Neural cell (in vitro differentiated cells): ENCODE data around the gene KLHL6. TPM values are rescaled to one million over a fixed set of nuclear protein-coding genes. Genes with fewer than 3 reads are reported as not detected.
A peak's percentile ranks its signal among the peaks of the same experiment; 100 is the strongest.

ENCODE experiments used
- H2AFZ ChIP-seq: fragments of 200-600, 300-800 bp; sonication (generic), shearing (Covaris generic); 2 replicates; pipeline ENCODE4 v1.6.0; 2014; ENCODE audit warnings: low read depth, mild to moderate bottlenecking, antibody characterized with exemption, low read length, moderate library complexity
- H3F3A ChIP-seq: fragments of 200-600 bp; shearing (Covaris generic); 2 replicates; pipeline ENCODE4 v1.6.1; 2016; ENCODE audit warnings: mild to moderate bottlenecking, moderate library complexity, mixed read lengths, antibody characterized with exemption, low read length; ENCODE audit not compliant: insufficient read depth, poor library complexity, severe bottlenecking
- H3K27ac ChIP-seq: fragments of 200-600, 300-800 bp; sonication (generic), shearing (Covaris generic); 2 replicates; pipeline ENCODE4 v1.5.1; 2014; ENCODE audit warnings: mild to moderate bottlenecking, low read length, moderate library complexity
- H3K27me3 ChIP-seq: fragments of 300-800, 200-600 bp; sonication (generic), shearing (Covaris generic); 2 replicates; pipeline ENCODE4 v1.6.0; 2014; ENCODE audit warnings: mild to moderate bottlenecking, low read depth, low read length, moderate library complexity; ENCODE audit not compliant: insufficient read depth
- H3K36me3 ChIP-seq: fragments of 300-800, 200-600 bp; sonication (generic), shearing (Covaris generic); 2 replicates; pipeline ENCODE4 v1.5.1; 2014; ENCODE audit warnings: mild to moderate bottlenecking, antibody characterized with exemption, low read length, moderate library complexity; ENCODE audit not compliant: insufficient read depth
- H3K4me2 ChIP-seq: fragments of 300-800, 200-600 bp; sonication (generic), shearing (Covaris generic); 2 replicates; pipeline ENCODE4 v1.6.0; 2014; ENCODE audit warnings: mild to moderate bottlenecking, low read length
- H3K4me3 ChIP-seq: fragments of 300-800, 200-600 bp; sonication (generic), shearing (Covaris generic); 2 replicates; pipeline ENCODE4 v1.5.1; 2014; ENCODE audit warnings: mild to moderate bottlenecking, low read length, moderate library complexity
- H3K79me2 ChIP-seq: fragments of 200-600 bp; shearing (Covaris generic); replicated peaks from 2 replicates; pipeline ENCODE4 v1.6.0; 2014; ENCODE audit warnings: mild to moderate bottlenecking, low read length, moderate library complexity; ENCODE audit not compliant: insufficient read depth
- H3K9ac ChIP-seq: fragments of 300-800, 200-600 bp; sonication (generic), shearing (Covaris generic); 2 replicates; pipeline ENCODE4 v1.6.1; 2016; ENCODE audit warnings: mild to moderate bottlenecking, low read length, mixed read lengths
- H3K9me2 ChIP-seq: fragments of 200-600 bp; shearing (Covaris generic); 2 replicates; pipeline ENCODE4 v1.6.1; 2016; ENCODE audit warnings: mild to moderate bottlenecking, low read length, mixed read lengths; ENCODE audit not compliant: insufficient read depth
- H3K9me3 ChIP-seq: fragments of 200-600, 300-800 bp; sonication (generic), shearing (Covaris generic); 2 replicates; pipeline ENCODE4 v1.6.1; 2016; ENCODE audit warnings: mild to moderate bottlenecking, mixed run types, low read length, moderate library complexity, mixed read lengths
- H4K20me1 ChIP-seq: fragments of 200-600 bp; shearing (Covaris generic); 2 replicates; pipeline ENCODE4 v1.6.1; 2016; ENCODE audit warnings: mild to moderate bottlenecking, mixed run types; ENCODE audit not compliant: insufficient read depth
- EP300 ChIP-seq: fragments of 450-650 bp; conservative IDR thresholded peaks from 2 replicates; pipeline ENCODE4 v1.6.1; 2014; ENCODE audit warnings: antibody characterized with exemption, mild to moderate bottlenecking, moderate library complexity; ENCODE audit not compliant: poor library complexity, severe bottlenecking
- EZH2 ChIP-seq: fragments of 200-600, 300-800 bp; shearing (Covaris generic), sonication (generic); IDR thresholded peaks from 2 replicates; pipeline ENCODE4 v1.6.1; 2014; ENCODE audit warnings: antibody characterized with exemption, low read length, borderline replicate concordance, mild to moderate bottlenecking; ENCODE audit not compliant: insufficient read depth, poor library complexity, severe bottlenecking
- MXI1 ChIP-seq: fragments of 450-650 bp; conservative IDR thresholded peaks from 2 replicates; pipeline ENCODE4 v1.6.1; 2014; ENCODE audit warnings: antibody characterized with exemption, mild to moderate bottlenecking; ENCODE audit not compliant: poor library complexity, severe bottlenecking
- POLR2AphosphoS5 ChIP-seq: IDR thresholded peaks from 2 replicates; pipeline ENCODE4 v1.6.1; 2012
- REST ChIP-seq: IDR thresholded peaks from 2 replicates; pipeline ENCODE4 v1.6.1; 2012; ENCODE audit warnings: borderline replicate concordance
- SMC3 ChIP-seq: fragments of 450-650 bp; conservative IDR thresholded peaks from 2 replicates; pipeline ENCODE4 v1.6.1; 2014; ENCODE audit warnings: antibody characterized with exemption, mild to moderate bottlenecking, moderate library complexity; ENCODE audit not compliant: poor library complexity
- TAF1 ChIP-seq: IDR thresholded peaks from 2 replicates; pipeline ENCODE4 v1.6.1; 2012; ENCODE audit warnings: low read depth
- polyA plus RNA-seq: library from polyadenylated mRNA; depleted of rRNA; stranded (reverse); fragments of >200 nt; gene quantifications from 2 replicates; pipeline ENCODE4 v1.2.3, GENCODE V29; 2014
- TF ChIP-seq, protein P1 (sequence below): fragments of 450-650 bp; IDR thresholded peaks from 2 replicates; pipeline ENCODE4 v1.5.1; 2014; ENCODE audit warnings: antibody characterized with exemption, mild to moderate bottlenecking, moderate library complexity; ENCODE audit not compliant: poor library complexity, severe bottlenecking

The KLHL6 gene
- polyA plus RNA-seq, 1 donor from 2014 or later, result not detected

DNA sequence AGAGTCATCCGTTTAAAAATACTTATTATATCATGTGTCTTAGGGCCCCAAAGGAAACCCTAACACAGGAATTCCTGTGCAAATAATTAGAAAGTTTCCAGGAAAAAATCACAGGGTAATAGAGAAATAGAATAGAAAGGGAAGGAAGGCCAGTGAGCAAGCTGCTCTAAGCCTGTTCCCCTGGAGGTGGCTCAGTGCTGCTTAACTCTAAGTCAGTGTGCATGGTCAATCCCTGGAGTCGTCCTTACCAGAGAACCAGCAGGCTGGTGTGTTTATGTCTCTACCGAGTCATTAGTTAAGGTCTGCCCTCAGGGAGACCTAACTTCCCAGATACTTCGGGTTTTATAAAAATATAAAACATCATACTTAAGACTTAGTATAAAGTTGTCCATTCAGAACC lies 106.1 kb downstream of the KLHL6 start:
- Histone ChIP-seq H3K79me2 (peaks cover 40% of the 10 kb centered on the region), H3K27me3 (no peaks in the 10 kb centered on the region), H3K9ac (peak overlapping the region; percentile 30), H3K4me3 (peak overlapping the region; percentile 84), H3K36me3 (no peaks in the 10 kb centered on the region), H3K9me2 (no peaks in the 10 kb centered on the region), H4K20me1 (no peaks in the 10 kb centered on the region), H2AFZ (no peak overlapping the region), H3K27ac (no peak overlapping the region), H3K9me3 (no peaks in the 10 kb centered on the region), H3F3A (no peaks in the 10 kb centered on the region), H3K4me2 (peak overlapping the region; percentile 97)
- TF ChIP-seq TAF1, result no peak
- no peak for TF ChIP-seq SMC3
- TF ChIP-seq POLR2AphosphoS5, result no peak
- TF ChIP-seq EP300, result no peak
- TF ChIP-seq, protein P1, sequence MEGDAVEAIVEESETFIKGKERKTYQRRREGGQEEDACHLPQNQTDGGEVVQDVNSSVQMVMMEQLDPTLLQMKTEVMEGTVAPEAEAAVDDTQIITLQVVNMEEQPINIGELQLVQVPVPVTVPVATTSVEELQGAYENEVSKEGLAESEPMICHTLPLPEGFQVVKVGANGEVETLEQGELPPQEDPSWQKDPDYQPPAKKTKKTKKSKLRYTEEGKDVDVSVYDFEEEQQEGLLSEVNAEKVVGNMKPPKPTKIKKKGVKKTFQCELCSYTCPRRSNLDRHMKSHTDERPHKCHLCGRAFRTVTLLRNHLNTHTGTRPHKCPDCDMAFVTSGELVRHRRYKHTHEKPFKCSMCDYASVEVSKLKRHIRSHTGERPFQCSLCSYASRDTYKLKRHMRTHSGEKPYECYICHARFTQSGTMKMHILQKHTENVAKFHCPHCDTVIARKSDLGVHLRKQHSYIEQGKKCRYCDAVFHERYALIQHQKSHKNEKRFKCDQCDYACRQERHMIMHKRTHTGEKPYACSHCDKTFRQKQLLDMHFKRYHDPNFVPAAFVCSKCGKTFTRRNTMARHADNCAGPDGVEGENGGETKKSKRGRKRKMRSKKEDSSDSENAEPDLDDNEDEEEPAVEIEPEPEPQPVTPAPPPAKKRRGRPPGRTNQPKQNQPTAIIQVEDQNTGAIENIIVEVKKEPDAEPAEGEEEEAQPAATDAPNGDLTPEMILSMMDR, result no peak
- no peak for TF ChIP-seq MXI1

- Histone ChIP-seq H3K4me2 (peak overlapping the region; percentile 97), H3F3A (no peaks in the 10 kb centered on the region), H3K36me3 (no peaks in the 10 kb centered on the region), H3K4me3 (peak overlapping the region; percentile 84), H3K27ac (peak overlapping the region; percentile 94), H3K9ac (peak overlapping the region; percentile 89), H3K27me3 (no peaks in the 10 kb centered on the region), H3K79me2 (peaks cover 40% of the 10 kb centered on the region), H2AFZ (no peak overlapping the region), H3K9me2 (no peaks in the 10 kb centered on the region), H3K9me3 (no peaks in the 10 kb centered on the region), H4K20me1 (no peaks in the 10 kb centered on the region)
- TF ChIP-seq REST (no peak), SMC3 (no peak), EP300 (no peak), MXI1 (no peak), TAF1 (no peak), EZH2 (no peak), POLR2AphosphoS5 (no peak)
- TF ChIP-seq, protein P1, result no peak
These were observed 107.0 kb downstream of the KLHL6 start for GRCh38 chr3:183448369-183449128.
